SKM-1 (cell line): ENCODE results near the gene CELA3A.
"Not testable (repeated sequence)": the region's sequence is repeated elsewhere in the genome, so short reads cannot be mapped to it uniquely, and the experiment has no call there.

Experiments used
- DNase-seq: peaks from one replicate; lab custom pipeline; 2025; ENCODE audit not compliant: unreplicated experiment; lab: John Stamatoyannopoulos, UW

Gene CELA3A

GRCh38 chr1:21981253-21981652 lies 20.2 kb upstream of the CELA3A start:
- not testable (repeated sequence) for DNase-seq

- DNase-seq, result not testable (repeated sequence)
These were observed 19.3 kb upstream of the CELA3A start for GRCh38 chr1:21982122-21982521.

- not testable (repeated sequence) for DNase-seq
These were observed 17.9 kb upstream of the CELA3A start for GRCh38 chr1:21983539-21983938.

- DNase-seq, result not testable (repeated sequence)
These were observed 15.6 kb upstream of the CELA3A start for GRCh38 chr1:21985893-21986292.

- DNase-seq, result not testable (repeated sequence)
These were observed 15.1 kb upstream of the CELA3A start for GRCh38 chr1:21986386-21986785.

- not testable (repeated sequence) for DNase-seq
These were observed 11.6 kb upstream of the CELA3A start for GRCh38 chr1:21989672-21990393.

- not testable (repeated sequence) for DNase-seq
These were observed 9.3 kb upstream of the CELA3A start for GRCh38 chr1:21992186-21992585.

- not testable (repeated sequence) for DNase-seq
These were observed 6.7 kb upstream of the CELA3A start for GRCh38 chr1:21994716-21995115.

- not testable (repeated sequence) for DNase-seq
These were observed 4.8 kb upstream of the CELA3A start for GRCh38 chr1:21996663-21996970.

GRCh38 chr1:21997891-21998623 lies 3.4 kb upstream of the CELA3A start:
- DNase-seq, result not testable (repeated sequence)

- DNase-seq, result not testable (repeated sequence)
These were observed 2.7 kb upstream of the CELA3A start for GRCh38 chr1:21998624-21999294.

- not testable (repeated sequence) for DNase-seq
These were observed 1.8 kb upstream of the CELA3A start for GRCh38 chr1:21999645-22000044.

GRCh38 chr1:22002461-22002860 lies 1.0 kb downstream of the CELA3A start:
- DNase-seq, result not testable (repeated sequence)

GRCh38 chr1:22002875-22003274 lies 1.4 kb downstream of the CELA3A start:
- not testable (repeated sequence) for DNase-seq

- DNase-seq, result not testable (repeated sequence)
These were observed 2.5 kb downstream of the CELA3A start for GRCh38 chr1:22003959-22004358.

GRCh38 chr1:22005261-22006149 lies 4.0 kb downstream of the CELA3A start:
- not testable (repeated sequence) for DNase-seq

- DNase-seq, result not testable (repeated sequence)
These were observed 5.3 kb downstream of the CELA3A start for GRCh38 chr1:22006736-22007135.

- not testable (repeated sequence) for DNase-seq
These were observed 5.8 kb downstream of the CELA3A start for GRCh38 chr1:22007262-22007661.

GRCh38 chr1:22009566-22009965 lies 8.1 kb downstream of the CELA3A start:
- DNase-seq, result not testable (repeated sequence)

- DNase-seq, result not testable (repeated sequence)
These were observed 11.3 kb downstream of the CELA3A start for GRCh38 chr1:22012752-22013151.
